ENCODE results near the gene RFLNA.

The RFLNA gene

GRCh38 chr12:124294780-124295341, at the start of gene RFLNA:
RFLNA (plus strand) TSS chr12:124295093; CDS start chr12:124295430, 337 bp downstream.
- no peak for DNase-seq

GRCh38 chr12:124247331-124247730, 47.6 kb upstream of the RFLNA start:
- DNase-seq, result no peak

GRCh38 chr12:124248941-124249825, 45.7 kb upstream of the RFLNA start:
- no peak for DNase-seq

GRCh38 chr12:124251186-124251585, 43.7 kb upstream of the RFLNA start:
- DNase-seq, result no peak

- no peak for DNase-seq
Observed at GRCh38 chr12:124252964-124253363, 41.9 kb upstream of the RFLNA start.

GRCh38 chr12:124254126-124254525, 40.8 kb upstream of the RFLNA start:
- no peak for DNase-seq

- no peak for DNase-seq
Observed at GRCh38 chr12:124259154-124260066, 35.5 kb upstream of the RFLNA start.

- DNase-seq, result no peak
Observed at GRCh38 chr12:124261885-124262284, 33.0 kb upstream of the RFLNA start.

- no peak for DNase-seq
Observed at GRCh38 chr12:124264089-124264795, 30.7 kb upstream of the RFLNA start.

- DNase-seq, result no peak
Observed at GRCh38 chr12:124264879-124265278, 30.0 kb upstream of the RFLNA start.

GRCh38 chr12:124267205-124267778, 27.6 kb upstream of the RFLNA start:
- DNase-seq, result no peak

GRCh38 chr12:124270671-124271070, 24.2 kb upstream of the RFLNA start:
- no peak for DNase-seq

GRCh38 chr12:124273630-124274029, 21.3 kb upstream of the RFLNA start:
- no peak for DNase-seq

GRCh38 chr12:124276337-124276736, 18.6 kb upstream of the RFLNA start:
- DNase-seq, result no peak

GRCh38 chr12:124277394-124278241, 17.3 kb upstream of the RFLNA start:
- DNase-seq, result no peak

GRCh38 chr12:124278389-124279101, 16.3 kb upstream of the RFLNA start:
- no peak for DNase-seq

- no peak for DNase-seq
Observed at GRCh38 chr12:124279315-124279714, 15.6 kb upstream of the RFLNA start.

- DNase-seq, result no peak
Observed at GRCh38 chr12:124279846-124280360, 15.0 kb upstream of the RFLNA start.

- DNase-seq, result no peak
Observed at GRCh38 chr12:124281309-124281708, 13.6 kb upstream of the RFLNA start.

- no peak for DNase-seq
Observed at GRCh38 chr12:124282287-124282686, 12.6 kb upstream of the RFLNA start.
